IMR-90 (cell line): ENCODE measurements around the gene NT5DC1. TPM values are rescaled to one million over a fixed set of nuclear protein-coding genes. Genes with fewer than 3 reads are reported as not detected.

Source experiments
- ATAC-seq: fragments of 200-7000 bp; cut with Tn5 transposase; 2 replicates; pipeline ENCODE4 v1.9.1; 2020; ENCODE audit warnings: low read depth, mild to moderate bottlenecking, moderate library complexity
- BruUV-seq: library from RNA; stranded (reverse); fragments of 400-500 nt; replicated peaks from 2 replicates; lab custom pipeline; 2021; lab: Mats Ljungman, UMichigan
- CTCF ChIA-PET: fragments of 300-600 bp; formaldehyde crosslinking; extraction: SDS; loops from one replicate; lab custom pipeline; 2021; ENCODE audit warnings: antibody characterized with exemption; lab: Yijun Ruan, JAX
- POLR2A ChIA-PET: fragments of 300-600 bp; sonication (Branson Sonifier 250); formaldehyde crosslinking; loops from one replicate; lab custom pipeline; 2022; ENCODE audit warnings: antibody characterized with exemption; ENCODE audit not compliant: unreplicated experiment; lab: Charles Lee
- DNase-seq: peaks from one replicate; pipeline ENCODE4 v3.0.0; 2013
- H2AFZ ChIP-seq: replicated peaks from 2 replicates; pipeline ENCODE3; 2013; ENCODE audit warnings: low read length, mild to moderate bottlenecking; ENCODE audit not compliant: poor library complexity
- H2AK5ac ChIP-seq: 2 replicates; pipeline ENCODE4 v1.6.1; 2013; ENCODE audit warnings: low read depth, low read length, inconsistent platforms
- H2AK9ac ChIP-seq: replicated peaks from 2 replicates; pipeline ENCODE3; 2013; ENCODE audit warnings: mild to moderate bottlenecking, low read depth, low read length, moderate library complexity; ENCODE audit not compliant: poor library complexity
- H2BK120ac ChIP-seq: 2 replicates; pipeline ENCODE4 v1.6.1; 2013; ENCODE audit warnings: low read depth, low read length, inconsistent platforms
- H2BK15ac ChIP-seq: 3 replicates; pipeline ENCODE4 v1.6.1; 2013; ENCODE audit warnings: low read depth, low read length, inconsistent platforms
- H2BK20ac ChIP-seq: 2 replicates; pipeline ENCODE4 v1.6.1; 2013; ENCODE audit warnings: low read depth, mild to moderate bottlenecking, inconsistent platforms, low read length, moderate library complexity
- H2BK5ac ChIP-seq: 2 replicates; pipeline ENCODE4 v1.6.1; 2013; ENCODE audit warnings: mild to moderate bottlenecking, low read depth, low read length, inconsistent platforms; ENCODE audit not compliant: poor library complexity, severe bottlenecking
- H3K14ac ChIP-seq: replicated peaks from 2 replicates; pipeline ENCODE4 v1.6.1; 2013; ENCODE audit warnings: low read depth, low read length, inconsistent platforms
- H3K18ac ChIP-seq: 2 replicates; pipeline ENCODE4 v1.6.1; 2013; ENCODE audit warnings: low read depth, low read length, control low read depth
- H3K23ac ChIP-seq: 2 replicates; pipeline ENCODE4 v1.6.1; 2013; ENCODE audit warnings: low read depth, low read length, inconsistent platforms
- H3K27ac ChIP-seq: 2 replicates; pipeline ENCODE4 v1.5.1; 2013; ENCODE audit warnings: mild to moderate bottlenecking, control low read depth, low read length; ENCODE audit not compliant: insufficient read depth
- H3K27me3 ChIP-seq: 2 replicates; pipeline ENCODE4 v1.6.1; 2013; ENCODE audit warnings: low read length; ENCODE audit not compliant: control insufficient read depth, insufficient read depth
- H3K36me3 ChIP-seq: 2 replicates; pipeline ENCODE4 v1.6.1; 2013; ENCODE audit warnings: low read length, mixed read lengths; ENCODE audit not compliant: control insufficient read depth, insufficient read depth
- H3K4ac ChIP-seq: 2 replicates; pipeline ENCODE4 v1.6.1; 2013; ENCODE audit warnings: low read depth, low read length, inconsistent platforms
- H3K4me1 ChIP-seq: 2 replicates; pipeline ENCODE4 v1.6.1; 2013; ENCODE audit warnings: low read length, mixed read lengths; ENCODE audit not compliant: control insufficient read depth, insufficient read depth
- H3K4me2 ChIP-seq: 2 replicates; pipeline ENCODE4 v1.6.1; 2013; ENCODE audit warnings: low read depth, mild to moderate bottlenecking, control low read depth, low read length, moderate library complexity
- H3K4me3 ChIP-seq: 2 replicates; pipeline ENCODE4 v1.5.1; 2013; ENCODE audit warnings: low read depth, mild to moderate bottlenecking, control low read depth, low read length, moderate library complexity; ENCODE audit not compliant: insufficient read depth
- H3K56ac ChIP-seq: 2 replicates; pipeline ENCODE4 v1.6.1; 2013; ENCODE audit warnings: low read length, inconsistent platforms; ENCODE audit not compliant: insufficient read depth; ENCODE audit errors: extremely low read depth
- H3K79me1 ChIP-seq, 2 experiments: 2 replicates each; pipeline ENCODE4 v1.6.1; 2013; ENCODE audit warnings: low read length in 2 of 2, inconsistent platforms in 1 of 2, low read depth in 1 of 2
- H3K9ac ChIP-seq: 2 replicates; pipeline ENCODE4 v1.6.1; 2013; ENCODE audit warnings: low read depth, low read length, control low read depth
- H3K9me1 ChIP-seq: 2 replicates; pipeline ENCODE4 v1.6.1; 2013; ENCODE audit warnings: low read length, inconsistent platforms; ENCODE audit not compliant: insufficient read depth
- H3K9me3 ChIP-seq: 2 replicates; pipeline ENCODE4 v1.6.1; 2013; ENCODE audit warnings: low read length; ENCODE audit not compliant: control insufficient read depth, insufficient read depth
- H4K20me1 ChIP-seq: 2 replicates; pipeline ENCODE4 v1.6.1; 2013; ENCODE audit warnings: low read length, inconsistent platforms; ENCODE audit not compliant: insufficient read depth
- H4K5ac ChIP-seq: 2 replicates; pipeline ENCODE4 v1.6.1; 2013; ENCODE audit warnings: mild to moderate bottlenecking, low read depth, low read length, control low read depth
- H4K8ac ChIP-seq, 2 experiments: 2 replicates each; pipeline ENCODE4 v1.6.1; 2013; ENCODE audit warnings: low read depth in 2 of 2, low read length in 2 of 2, control low read depth in 1 of 2, inconsistent platforms in 1 of 2
- H4K91ac ChIP-seq: 2 replicates; pipeline ENCODE4 v1.6.1; 2013; ENCODE audit warnings: low read depth, low read length, inconsistent platforms; ENCODE audit not compliant: insufficient read depth
- BHLHE40 ChIP-seq: fragments of 150-350 bp; IDR thresholded peaks from 2 replicates; pipeline ENCODE4 v1.6.1; 2016; ENCODE audit warnings: mild to moderate bottlenecking, low read depth, low read length
- CHD1 ChIP-seq: IDR thresholded peaks from 2 replicates; pipeline ENCODE4 v1.6.1; 2012; ENCODE audit warnings: low read depth, low read length, improper control_type of control experiment
- POLR2A ChIP-seq: IDR thresholded peaks from 2 replicates; pipeline ENCODE4 v1.6.1; 2012; ENCODE audit warnings: mild to moderate bottlenecking, low read depth, low read length
- RAD21 ChIP-seq: IDR thresholded peaks from 2 replicates; pipeline ENCODE4 v1.6.1; 2012; ENCODE audit warnings: low read length, improper control_type of control experiment
- RCOR1 ChIP-seq: IDR thresholded peaks from 2 replicates; pipeline ENCODE4 v1.6.1; 2012; ENCODE audit warnings: mild to moderate bottlenecking, low read length, improper control_type of control experiment; ENCODE audit not compliant: insufficient replicate concordance
- RFX5 ChIP-seq: IDR thresholded peaks from 2 replicates; pipeline ENCODE4 v1.8.0; 2012; ENCODE audit warnings: low read depth, mild to moderate bottlenecking, low read length, moderate library complexity
- USF2 ChIP-seq: fragments of 150-350 bp; IDR thresholded peaks from 2 replicates; pipeline ENCODE4 v1.6.1; 2017; ENCODE audit warnings: mild to moderate bottlenecking, antibody characterized with exemption, low read length, low read depth
- WGBS, 2 experiments: methylation state at CpG; one replicate each; pipeline versions ENCODE4 v1.1.5 to v1.1.7; 2013; ENCODE audit warnings: missing lambda C conversion rate in 2 of 2; ENCODE audit not compliant: insufficient read length in 1 of 2; ENCODE audit errors: extremely low coverage in 2 of 2; 5-methylcytosine and 5-hydroxymethylcytosine counted together
- dilution Hi-C: fragments of 300-500 bp; cut with HindIII; formaldehyde crosslinking; loops from one replicate; pipeline ENCODE4 v1.14.3; 2018; ENCODE audit warnings: low sequenced_read_pairs; ENCODE audit not compliant: unreplicated experiment
- in situ Hi-C: fragments of 300-500 bp; cut with MboI; formaldehyde crosslinking; loops from 3 replicates; pipeline ENCODE4 v1.14.3; 2019; ENCODE audit warnings: low sequenced_read_pairs, inconsistent platforms, mixed read lengths
- intact Hi-C: fragments of 100-400 bp; cut with micrococcal nuclease; formaldehyde crosslinking; loops from 2 replicates; pipeline ENCODE4 v1.10.0; 2022
- polyA plus RNA-seq, 3 experiments: library from polyadenylated mRNA; depleted of rRNA; stranded (reverse); fragments of >200 nt; gene quantifications; 2 replicates each; pipeline ENCODE4 v1.2.3, GENCODE V29; 2012; ENCODE audit warnings: low replicate concordance in 1 of 3
- total RNA-seq: library from RNA; depleted of rRNA; stranded (reverse); fragments of >200 nt; gene quantifications from 2 replicates; pipeline ENCODE4 v1.2.3, GENCODE V29; 2012
- TF ChIP-seq, protein P1 (sequence below): fragments of 150-350 bp; IDR thresholded peaks from 2 replicates; pipeline ENCODE4 v1.6.1; 2016; ENCODE audit warnings: low read depth, mild to moderate bottlenecking, low read length, moderate library complexity, borderline replicate concordance

Gene NT5DC1
- total and polyA plus RNA-seq, 2 of the 4 experiments (the other 2 are of a cell fraction): 11.7 to 16.8 TPM

DNA sequence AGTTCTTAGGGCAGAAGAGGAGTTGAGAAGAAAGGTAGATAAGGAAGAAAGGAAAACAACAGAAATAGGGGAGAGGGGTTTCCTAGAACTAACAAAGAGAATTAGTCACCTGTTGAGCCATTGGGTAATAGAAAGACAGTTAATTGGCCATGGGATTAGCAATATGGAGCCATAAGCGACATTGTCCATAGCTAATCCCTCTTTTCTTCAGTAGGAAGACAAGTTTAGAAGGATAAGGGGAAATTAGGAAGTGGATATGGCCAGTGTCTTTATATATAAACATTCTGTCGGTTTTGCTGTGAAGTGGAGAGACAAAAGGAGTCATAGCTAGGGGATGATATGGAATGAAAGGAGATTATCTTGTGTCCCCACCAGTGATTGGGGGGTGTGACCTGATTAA lies 69.2 kb downstream of the NT5DC1 start:
- Histone ChIP-seq H2AK9ac (no peak overlapping the region), H2AFZ (no peak overlapping the region), H3K4me3 (no peak overlapping the region), H3K4me2 (no peak overlapping the region), H4K20me1 (no peaks in the 10 kb centered on the region), H4K91ac (no peak overlapping the region), H3K56ac (no peak overlapping the region), H3K9me3 (no peaks in the 10 kb centered on the region), H2AK5ac (no peak overlapping the region), H2BK15ac (no peak overlapping the region), H3K27ac (no peak overlapping the region), H3K9ac (no peak overlapping the region), H3K9me1 (0 out of 2 replicates have a peak, but pooled peaks cover 2% of the 10 kb centered on the region), H3K23ac (no peak overlapping the region), H2BK120ac (no peak overlapping the region), H3K4me1 (no peaks in the 10 kb centered on the region), H3K4ac (no peak overlapping the region), H3K18ac (no peak overlapping the region), H2BK5ac (no peak overlapping the region), H3K36me3 (no peaks in the 10 kb centered on the region), H2BK20ac (no peak overlapping the region), H4K8ac (no peak overlapping the region), H4K5ac (no peak overlapping the region), H3K14ac (no peak overlapping the region), H3K79me1 (peaks cover 0 to 3% of the 10 kb centered on the region in 2 experiments; a peak in 1 of 4 replicates), H3K27me3 (no peaks in the 10 kb centered on the region)
- dilution Hi-C loops (no loop called here), in situ Hi-C loops (no loop called here), intact Hi-C loops (no loop called here)
- ChIA-PET CTCF (interaction anchor here (0.7 kb wide), 1 partner anchor 114 kb away, joined by 3 read pairs; no protein-coding TSS in a partner anchor), POLR2A (no interaction called here)
- no TSS peak for BruUV-seq
- no CpG with 5 or more reads among the region's 2 CpGs for WGBS, 2 experiments
- ATAC-seq: no peak
- DNase-seq: no peak
- TF ChIP-seq, protein P1, sequence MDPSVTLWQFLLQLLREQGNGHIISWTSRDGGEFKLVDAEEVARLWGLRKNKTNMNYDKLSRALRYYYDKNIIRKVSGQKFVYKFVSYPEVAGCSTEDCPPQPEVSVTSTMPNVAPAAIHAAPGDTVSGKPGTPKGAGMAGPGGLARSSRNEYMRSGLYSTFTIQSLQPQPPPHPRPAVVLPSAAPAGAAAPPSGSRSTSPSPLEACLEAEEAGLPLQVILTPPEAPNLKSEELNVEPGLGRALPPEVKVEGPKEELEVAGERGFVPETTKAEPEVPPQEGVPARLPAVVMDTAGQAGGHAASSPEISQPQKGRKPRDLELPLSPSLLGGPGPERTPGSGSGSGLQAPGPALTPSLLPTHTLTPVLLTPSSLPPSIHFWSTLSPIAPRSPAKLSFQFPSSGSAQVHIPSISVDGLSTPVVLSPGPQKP: no peak
- TF ChIP-seq CHD1 (no peak), BHLHE40 (no peak), RAD21 (no peak), USF2 (no peak), RFX5 (no peak), POLR2A (no peak), RCOR1 (no peak)
